ENCODE results near the gene CLGN. TPM values are rescaled to one million over a fixed set of nuclear protein-coding genes. Genes with fewer than 3 reads are reported as not detected.
"Not testable (repeated sequence)": the region's sequence is repeated elsewhere in the genome, so short reads cannot be mapped to it uniquely, and the experiment has no call there.

CLGN gene
- total RNA-seq, 2 experiments from 2014 or later, result 0.23 to 0.31 TPM

DNA sequence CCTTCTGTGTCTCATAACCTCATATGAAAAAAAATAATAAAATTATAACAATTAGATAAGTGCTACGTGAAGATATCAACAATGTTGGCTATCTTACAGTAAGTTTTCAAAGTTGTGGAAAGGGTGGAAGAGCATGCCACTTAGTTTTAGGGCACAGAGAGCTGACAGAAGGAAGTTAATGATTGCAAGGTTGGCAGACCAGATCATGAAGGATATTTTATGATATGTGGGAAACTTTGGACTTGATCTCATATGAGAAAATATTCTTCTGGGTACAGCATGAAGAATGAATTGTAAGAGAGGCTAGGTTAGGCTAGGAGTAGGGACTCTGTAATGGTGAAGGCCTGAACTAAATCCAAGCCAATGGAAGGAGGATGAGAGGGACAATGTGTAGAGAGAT lies 36.2 kb upstream of the CLGN start:
- ChIA-PET CTCF (no interaction called here), POLR2A (no interaction called here)
- TF ChIP-seq, protein P1, sequence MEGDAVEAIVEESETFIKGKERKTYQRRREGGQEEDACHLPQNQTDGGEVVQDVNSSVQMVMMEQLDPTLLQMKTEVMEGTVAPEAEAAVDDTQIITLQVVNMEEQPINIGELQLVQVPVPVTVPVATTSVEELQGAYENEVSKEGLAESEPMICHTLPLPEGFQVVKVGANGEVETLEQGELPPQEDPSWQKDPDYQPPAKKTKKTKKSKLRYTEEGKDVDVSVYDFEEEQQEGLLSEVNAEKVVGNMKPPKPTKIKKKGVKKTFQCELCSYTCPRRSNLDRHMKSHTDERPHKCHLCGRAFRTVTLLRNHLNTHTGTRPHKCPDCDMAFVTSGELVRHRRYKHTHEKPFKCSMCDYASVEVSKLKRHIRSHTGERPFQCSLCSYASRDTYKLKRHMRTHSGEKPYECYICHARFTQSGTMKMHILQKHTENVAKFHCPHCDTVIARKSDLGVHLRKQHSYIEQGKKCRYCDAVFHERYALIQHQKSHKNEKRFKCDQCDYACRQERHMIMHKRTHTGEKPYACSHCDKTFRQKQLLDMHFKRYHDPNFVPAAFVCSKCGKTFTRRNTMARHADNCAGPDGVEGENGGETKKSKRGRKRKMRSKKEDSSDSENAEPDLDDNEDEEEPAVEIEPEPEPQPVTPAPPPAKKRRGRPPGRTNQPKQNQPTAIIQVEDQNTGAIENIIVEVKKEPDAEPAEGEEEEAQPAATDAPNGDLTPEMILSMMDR (IDR thresholded peaks at IDR 0.05), result no peak
- H3K4me1 Mint-ChIP-seq (ENCODE audit: low read depth), result no peaks in the 10 kb centered on the region
- intact Hi-C loops (cut with micrococcal nuclease), result no loop called here
- peaks cover 15% of the 10 kb centered on the region for H3K27me3 Mint-ChIP-seq
- H3K9me3 Mint-ChIP-seq, result no peaks in the 10 kb centered on the region
- no peak overlapping the region for H3K4me3 Mint-ChIP-seq
- DNase-seq (no peak), ATAC-seq (no peak)
- no peak overlapping the region for H3K27ac Mint-ChIP-seq
- H3K36me3 Mint-ChIP-seq (ENCODE audit: low read depth), result no peaks in the 10 kb centered on the region

DNA sequence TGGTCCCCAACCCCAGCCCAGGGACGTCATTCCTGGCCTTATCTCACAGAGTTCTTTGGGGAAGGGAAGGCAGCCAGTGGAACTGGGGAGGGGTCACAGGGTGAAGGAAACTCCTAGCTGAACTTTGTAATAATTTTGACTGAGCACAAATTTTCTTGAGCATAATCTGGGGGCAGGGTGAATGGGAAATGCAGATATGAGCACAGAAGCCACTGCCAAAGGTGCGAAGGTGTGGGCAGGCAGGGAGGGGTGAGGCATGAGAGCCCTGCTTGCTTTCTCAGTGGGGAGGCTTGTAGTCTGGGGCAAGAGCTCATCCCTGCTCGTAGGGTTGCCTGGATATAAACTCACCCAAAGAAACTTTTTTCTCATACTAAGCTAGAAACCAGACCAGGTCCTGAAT lies 35.7 kb upstream of the CLGN start:
- no peak for DNase-seq
- Mint-ChIP-seq H3K27me3 (peaks cover 15% of the 10 kb centered on the region), H3K4me1 (ENCODE audit: low read depth) (no peaks in the 10 kb centered on the region), H3K27ac (no peak overlapping the region), H3K36me3 (ENCODE audit: low read depth) (no peaks in the 10 kb centered on the region), H3K9me3 (no peaks in the 10 kb centered on the region), H3K4me3 (no peak overlapping the region)
- TF ChIP-seq, protein P1 (IDR thresholded peaks at IDR 0.05), result no peak
- intact Hi-C loops (cut with micrococcal nuclease), result no loop called here
- ChIA-PET POLR2A (no interaction called here), CTCF (no interaction called here)
- ATAC-seq, result no peak

DNA sequence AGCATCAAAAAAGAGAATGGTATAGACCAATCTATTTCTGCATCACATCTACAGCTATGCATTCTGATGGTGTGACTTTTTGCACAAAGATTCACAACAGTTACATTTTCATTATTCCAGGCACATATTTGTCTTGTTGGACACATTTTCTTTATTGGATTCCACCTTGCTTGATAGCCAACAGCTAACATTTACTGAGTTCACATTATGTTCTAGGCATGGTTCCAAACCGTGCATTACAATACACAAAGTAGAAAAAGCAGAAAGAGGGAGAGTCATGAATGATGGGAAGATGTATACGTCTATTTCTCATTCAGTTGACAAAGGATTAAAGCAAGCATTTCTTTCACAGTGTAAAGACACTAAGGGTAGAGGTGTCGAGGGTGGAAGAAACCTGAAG lies 22.9 kb upstream of the CLGN start:
- TF ChIP-seq, protein P1 (IDR thresholded peaks at IDR 0.05), result no peak
- Mint-ChIP-seq H3K4me3 (no peak overlapping the region), H3K36me3 (ENCODE audit: low read depth) (no peaks in the 10 kb centered on the region), H3K27ac (no peak overlapping the region), H3K4me1 (ENCODE audit: low read depth) (no peaks in the 10 kb centered on the region), H3K27me3 (peaks cover 29% of the 10 kb centered on the region), H3K9me3 (no peaks in the 10 kb centered on the region)
- POLR2A ChIA-PET, result no interaction called here
- CTCF ChIA-PET, result no interaction called here
- ATAC-seq, result no peak
- intact Hi-C loops (cut with micrococcal nuclease), result no loop called here
- no peak for DNase-seq

DNA sequence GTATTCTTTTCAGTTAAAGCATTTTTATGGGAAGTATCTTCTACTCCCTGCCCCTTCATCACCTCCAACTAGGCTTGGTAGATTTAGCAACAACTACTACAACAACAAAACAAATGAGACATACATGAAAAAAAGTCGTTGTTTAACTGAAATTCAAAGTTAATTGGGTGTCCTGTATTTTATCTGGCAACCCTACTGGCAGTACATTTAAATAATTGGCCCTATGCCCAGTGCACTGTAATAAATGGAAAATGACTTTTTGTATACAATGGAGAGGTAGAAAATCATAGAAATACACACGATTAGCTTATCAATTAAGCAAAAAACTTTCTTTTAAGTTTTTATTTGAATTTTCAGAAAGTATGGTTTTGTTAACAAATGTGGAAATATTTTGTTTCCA lies 21.4 kb upstream of the CLGN start:
- Mint-ChIP-seq H3K9me3 (no peaks in the 10 kb centered on the region), H3K4me3 (no peak overlapping the region), H3K27me3 (peaks cover 23% of the 10 kb centered on the region), H3K36me3 (ENCODE audit: low read depth) (no peaks in the 10 kb centered on the region), H3K4me1 (ENCODE audit: low read depth) (no peaks in the 10 kb centered on the region), H3K27ac (no peak overlapping the region)
- intact Hi-C loops (cut with micrococcal nuclease), result no loop called here
- ATAC-seq (no peak), DNase-seq (no peak)
- TF ChIP-seq, protein P1 (IDR thresholded peaks at IDR 0.05), result no peak
- POLR2A ChIA-PET, result no interaction called here
- CTCF ChIA-PET, result interaction anchor here (0.6 kb wide), 1 partner anchor 63 kb away, joined by 3 read pairs; no protein-coding TSS in a partner anchor

DNA sequence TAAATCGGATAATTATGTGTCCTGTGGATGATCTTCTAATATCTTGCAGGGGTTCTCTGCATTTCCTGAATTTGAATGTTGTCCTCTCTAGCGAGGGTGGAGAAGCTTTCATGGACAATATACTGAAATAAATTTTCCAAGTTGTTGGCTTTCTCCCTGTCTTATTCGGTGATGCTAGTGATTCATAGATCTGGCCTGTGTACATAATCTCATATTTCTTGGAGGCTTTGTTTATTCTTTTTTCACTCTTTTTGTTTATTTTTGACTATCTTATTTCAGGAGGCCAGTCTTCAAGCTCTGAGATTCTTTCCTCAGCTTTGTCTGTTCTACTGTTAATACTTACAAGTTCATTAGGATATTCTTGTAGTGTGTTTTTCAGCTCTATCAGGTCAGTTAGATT lies 20.7 kb upstream of the CLGN start:
- ChIA-PET CTCF (no interaction called here), POLR2A (no interaction called here)
- ATAC-seq, result no peak
- Mint-ChIP-seq H3K27ac (no peak overlapping the region), H3K36me3 (ENCODE audit: low read depth) (no peaks in the 10 kb centered on the region), H3K4me3 (no peak overlapping the region), H3K4me1 (ENCODE audit: low read depth) (no peaks in the 10 kb centered on the region), H3K27me3 (peaks cover 20% of the 10 kb centered on the region), H3K9me3 (no peaks in the 10 kb centered on the region)
- intact Hi-C loops (cut with micrococcal nuclease), result no loop called here
- TF ChIP-seq, protein P1 (IDR thresholded peaks at IDR 0.05), result no peak
- no peak for DNase-seq

DNA sequence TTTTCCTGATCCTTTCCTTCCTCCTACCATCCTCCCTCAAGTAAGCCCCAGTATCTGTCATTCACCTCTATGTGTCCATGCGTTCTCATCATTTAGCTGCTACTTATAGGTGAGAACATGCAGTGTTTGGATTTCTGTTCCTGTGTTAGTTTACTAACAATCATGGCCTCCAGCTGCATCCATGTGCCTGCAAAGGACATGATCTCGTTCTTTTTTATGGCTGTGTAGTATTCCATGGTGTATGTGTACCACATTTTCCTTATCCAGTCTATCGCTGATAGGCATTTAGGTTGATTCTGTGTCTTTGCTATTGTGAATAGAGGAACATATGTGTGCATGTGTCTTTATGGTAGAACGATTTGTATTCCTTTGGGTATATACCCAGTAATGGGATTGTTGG lies 16.9 kb upstream of the CLGN start:
- POLR2A ChIA-PET; H3K4me1 Mint-ChIP-seq (ENCODE audit: low read depth); H3K36me3 Mint-ChIP-seq (ENCODE audit: low read depth); H3K4me3 Mint-ChIP-seq; ATAC-seq; H3K27ac Mint-ChIP-seq; intact Hi-C loops (cut with micrococcal nuclease); CTCF ChIA-PET; DNase-seq; H3K9me3 Mint-ChIP-seq: not testable (repeated sequence)
- H3K27me3 Mint-ChIP-seq, result peaks cover 19% of the 10 kb centered on the region

Measured in activated CD8-positive, alpha-beta T cell treated with anti-CD3 and anti-CD28 coated beads for 36 hours (primary cell).